Measurements from ENCODE around the gene SYNRG.
"Not testable (repeated sequence)": the region's sequence is repeated elsewhere in the genome, so short reads cannot be mapped to it uniquely, and the experiment has no call there.

The SYNRG gene

GRCh38 chr17:37512442-37513068 is 96.7 kb downstream of the SYNRG start:
- in situ Hi-C loops (cut with HindIII; ENCODE audit: low pct_ligation_motif_present, low sequenced_read_pairs), result no loop called here
- TF ChIP-seq CTCF (IDR thresholded peaks at IDR 0.05; ENCODE audit: low read depth, low read length, missing control alignments), result no peak
- H3K4me3 ChIP-seq (ENCODE audit: low read depth, low read length), result no peak overlapping the region
- no peak overlapping the region for H3K27ac ChIP-seq
- peaks cover 29% of the 10 kb centered on the region for H3K36me3 ChIP-seq (replicated peaks)
- DNase-seq, result no peak
- no peaks in the 10 kb centered on the region for H3K27me3 ChIP-seq (replicated peaks)

GRCh38 chr17:37511642-37512041 is 97.6 kb downstream of the SYNRG start:
- DNase-seq; H3K27me3 ChIP-seq (replicated peaks); H3K27ac ChIP-seq; in situ Hi-C loops (cut with HindIII; ENCODE audit: low pct_ligation_motif_present, low sequenced_read_pairs); H3K4me3 ChIP-seq (ENCODE audit: low read depth, low read length): not testable (repeated sequence)
- H3K36me3 ChIP-seq (replicated peaks), result peaks cover 27% of the 10 kb centered on the region

- H3K36me3 ChIP-seq (replicated peaks), result peaks cover 27% of the 10 kb centered on the region
- no peaks in the 10 kb centered on the region for H3K27me3 ChIP-seq (replicated peaks)
- H3K27ac ChIP-seq, result no peak overlapping the region
- in situ Hi-C loops (cut with HindIII; ENCODE audit: low pct_ligation_motif_present, low sequenced_read_pairs), result no loop called here
- TF ChIP-seq CTCF (IDR thresholded peaks at IDR 0.05; ENCODE audit: low read depth, low read length, missing control alignments), result no peak
- H3K4me3 ChIP-seq (ENCODE audit: low read depth, low read length), result no peak overlapping the region
- no peak for DNase-seq
Observed at GRCh38 chr17:37510056-37510455, 99.2 kb downstream of the SYNRG start.

- Histone ChIP-seq H3K27me3 (replicated peaks) (no peaks in the 10 kb centered on the region), H3K36me3 (replicated peaks) (peaks cover 3% of the 10 kb centered on the region), H3K4me3 (ENCODE audit: low read depth, low read length) (no peak overlapping the region), H3K27ac (no peak overlapping the region)
- in situ Hi-C loops (cut with HindIII; ENCODE audit: low pct_ligation_motif_present, low sequenced_read_pairs), result no loop called here
- DNase-seq, result no peak
- TF ChIP-seq CTCF (IDR thresholded peaks at IDR 0.05; ENCODE audit: low read depth, low read length, missing control alignments), result no peak
Observed at GRCh38 chr17:37507111-37507510, 102.1 kb downstream of the SYNRG start.

GRCh38 chr17:37506678-37507077 is 102.5 kb downstream of the SYNRG start:
- peak; percentile 29 for DNase-seq
- in situ Hi-C loops (cut with HindIII; ENCODE audit: low pct_ligation_motif_present, low sequenced_read_pairs), result no loop called here
- Histone ChIP-seq H3K36me3 (replicated peaks) (peaks cover 2% of the 10 kb centered on the region), H3K4me3 (ENCODE audit: low read depth, low read length) (no peak overlapping the region), H3K27me3 (replicated peaks) (no peaks in the 10 kb centered on the region), H3K27ac (no peak overlapping the region)
- TF ChIP-seq CTCF (IDR thresholded peaks at IDR 0.05; ENCODE audit: low read depth, low read length, missing control alignments), result peak; percentile 80

- no peak for DNase-seq
- Histone ChIP-seq H3K36me3 (replicated peaks) (no peaks in the 10 kb centered on the region), H3K27ac (no peak overlapping the region), H3K4me3 (ENCODE audit: low read depth, low read length) (no peak overlapping the region), H3K27me3 (replicated peaks) (no peaks in the 10 kb centered on the region)
- no peak for TF ChIP-seq CTCF (IDR thresholded peaks at IDR 0.05; ENCODE audit: low read depth, low read length, missing control alignments)
- in situ Hi-C loops (cut with HindIII; ENCODE audit: low pct_ligation_motif_present, low sequenced_read_pairs), result no loop called here
Observed at GRCh38 chr17:37505333-37505732, 103.9 kb downstream of the SYNRG start.
